H9 (cell line): ENCODE results near the gene SLC9A9. TPM values are rescaled to one million over a fixed set of nuclear protein-coding genes. Genes with fewer than 3 reads are reported as not detected.

Experiments used
- DNase-seq: peaks from one replicate; pipeline ENCODE4 v3.0.0-alpha.2; 2017
- H2AFZ ChIP-seq: one replicate; pipeline ENCODE4 v1.6.1; 2013; ENCODE audit warnings: mild to moderate bottlenecking, low read length, control low read depth, moderate library complexity
- H2AK5ac ChIP-seq: 2 replicates; pipeline ENCODE4 v1.6.1; 2013; ENCODE audit warnings: low read length, control low read depth, mixed read lengths; ENCODE audit not compliant: insufficient read length
- H2BK120ac ChIP-seq: one replicate; pipeline ENCODE4 v1.6.1; 2013; ENCODE audit warnings: low read depth, mild to moderate bottlenecking, low read length, control low read depth, inconsistent platforms; ENCODE audit not compliant: poor library complexity, severe bottlenecking
- H2BK12ac ChIP-seq: 2 replicates; pipeline ENCODE4 v1.6.1; 2013; ENCODE audit warnings: low read length, control low read depth, mixed read lengths, low read depth; ENCODE audit not compliant: insufficient read length
- H2BK15ac ChIP-seq: 2 replicates; pipeline ENCODE4 v1.6.1; 2013; ENCODE audit warnings: low read depth, low read length, control low read depth
- H2BK20ac ChIP-seq: one replicate; pipeline ENCODE4 v1.6.1; 2013; ENCODE audit warnings: low read depth, mild to moderate bottlenecking, low read length, control low read depth, inconsistent platforms; ENCODE audit not compliant: poor library complexity, severe bottlenecking
- H2BK5ac ChIP-seq: 2 replicates; pipeline ENCODE4 v1.6.1; 2013; ENCODE audit warnings: low read length, control low read depth, mixed read lengths; ENCODE audit not compliant: insufficient read length
- H3K14ac ChIP-seq: 2 replicates; pipeline ENCODE4 v1.6.1; 2013; ENCODE audit warnings: low read length, control low read depth; ENCODE audit not compliant: insufficient read depth
- H3K18ac ChIP-seq: 2 replicates; pipeline ENCODE4 v1.6.1; 2013; ENCODE audit warnings: low read depth, mild to moderate bottlenecking, mixed read lengths, low read length, control low read depth; ENCODE audit not compliant: insufficient read length
- H3K23ac ChIP-seq: 2 replicates; pipeline ENCODE4 v1.6.1; 2013; ENCODE audit warnings: low read length, control low read depth, mixed read lengths, low read depth; ENCODE audit not compliant: insufficient read length
- H3K23me2 ChIP-seq: 2 replicates; pipeline ENCODE4 v1.6.1; 2013; ENCODE audit warnings: low read depth, mild to moderate bottlenecking, mixed read lengths, low read length, control low read depth; ENCODE audit not compliant: insufficient read length, poor library complexity, severe bottlenecking
- H3K27ac ChIP-seq: 2 replicates; pipeline ENCODE4 v1.5.1; 2013; ENCODE audit warnings: low read length, control low read depth, mixed read lengths, low read depth; ENCODE audit not compliant: insufficient read length
- H3K27me3 ChIP-seq: 2 replicates; pipeline ENCODE4 v1.6.1; 2013; ENCODE audit warnings: low read length, control low read depth, inconsistent platforms; ENCODE audit not compliant: insufficient read depth
- H3K4ac ChIP-seq: 2 replicates; pipeline ENCODE4 v1.6.1; 2013; ENCODE audit warnings: low read depth, mild to moderate bottlenecking, control low read depth, inconsistent platforms, low read length, moderate library complexity
- H3K4me1 ChIP-seq: 2 replicates; pipeline ENCODE4 v1.6.1; 2013; ENCODE audit warnings: low read length, control low read depth, inconsistent platforms; ENCODE audit not compliant: insufficient read depth
- H3K4me2 ChIP-seq: 2 replicates; pipeline ENCODE4 v1.6.1; 2013; ENCODE audit warnings: low read length, control low read depth, mixed read lengths; ENCODE audit not compliant: insufficient read length, insufficient read depth
- H3K56ac ChIP-seq: 2 replicates; pipeline ENCODE4 v1.6.1; 2013; ENCODE audit warnings: low read depth, mild to moderate bottlenecking, mixed read lengths, low read length, control low read depth; ENCODE audit not compliant: insufficient read length
- H3K79me1 ChIP-seq: 2 replicates; pipeline ENCODE4 v1.6.1; 2013; ENCODE audit warnings: low read depth, mild to moderate bottlenecking, moderate library complexity, low read length, control low read depth, inconsistent platforms; ENCODE audit not compliant: insufficient read depth, poor library complexity, severe bottlenecking
- H3K79me2 ChIP-seq: 2 replicates; pipeline ENCODE4 v1.6.1; 2013; ENCODE audit warnings: low read length, control low read depth, inconsistent platforms; ENCODE audit not compliant: insufficient read depth
- H3K9ac ChIP-seq: 2 replicates; pipeline ENCODE4 v1.6.1; 2013; ENCODE audit warnings: low read length, control low read depth, mixed read lengths; ENCODE audit not compliant: insufficient read length; ENCODE audit errors: extremely low read depth
- H3K9me3 ChIP-seq: one replicate; pipeline ENCODE4 v1.6.1; 2013; ENCODE audit warnings: low read depth, low read length, inconsistent platforms; ENCODE audit not compliant: control insufficient read depth
- H3T11ph ChIP-seq: one replicate; pipeline ENCODE4 v1.6.1; 2013; ENCODE audit warnings: mild to moderate bottlenecking, low read length, control low read depth, inconsistent platforms
- H4K20me1 ChIP-seq: one replicate; pipeline ENCODE4 v1.6.1; 2013; ENCODE audit not compliant: control insufficient read depth, insufficient read length, insufficient read depth
- H4K5ac ChIP-seq: 2 replicates; pipeline ENCODE4 v1.6.1; 2013; ENCODE audit warnings: low read depth, mild to moderate bottlenecking, mixed read lengths, low read length, control low read depth; ENCODE audit not compliant: insufficient read length
- H4K8ac ChIP-seq: replicated peaks from 2 replicates; pipeline ENCODE4 v1.6.1; 2013; ENCODE audit warnings: low read length, control low read depth, mixed read lengths, low read depth; ENCODE audit not compliant: insufficient read length
- H4K91ac ChIP-seq: 2 replicates; pipeline ENCODE4 v1.6.1; 2013; ENCODE audit warnings: low read depth, mild to moderate bottlenecking, moderate library complexity, mixed read lengths, low read length, control low read depth; ENCODE audit not compliant: insufficient read length
- H3K27ac Mint-ChIP-seq, 3 experiments: 2 replicates in 2 of 3; 3 replicates in 1 of 3; pipeline ENCODE4 v1.8.0; 2020 to 2021; ENCODE audit warnings: mixed read lengths in 3 of 3, mild to moderate bottlenecking in 1 of 3, moderate library complexity in 1 of 3
- H3K27me3 Mint-ChIP-seq: 2 replicates; pipeline ENCODE4 v1.8.0; 2021; ENCODE audit warnings: low read depth, mild to moderate bottlenecking, moderate library complexity, mixed read lengths
- H3K36me3 Mint-ChIP-seq, 3 experiments: 2 replicates in 2 of 3; 3 replicates in 1 of 3; pipeline ENCODE4 v1.8.0; 2020 to 2021; ENCODE audit warnings: low read depth in 3 of 3, mixed read lengths in 3 of 3; ENCODE audit not compliant: insufficient read depth in 1 of 3
- H3K4me1 Mint-ChIP-seq, 2 experiments: 2 replicates each; pipeline ENCODE4 v1.8.0; 2020; ENCODE audit warnings: mixed read lengths in 2 of 2
- H3K4me3 Mint-ChIP-seq, 2 experiments: 2 replicates in 1 of 2; 3 replicates in 1 of 2; pipeline ENCODE4 v1.8.0; 2020 to 2021; ENCODE audit warnings: mild to moderate bottlenecking in 2 of 2, mixed read lengths in 2 of 2, moderate library complexity in 1 of 2
- H3K9me3 Mint-ChIP-seq, 2 experiments: 2 replicates in 1 of 2; 3 replicates in 1 of 2; pipeline ENCODE4 v1.8.0; 2020; ENCODE audit warnings: mild to moderate bottlenecking in 2 of 2, mixed read lengths in 2 of 2, moderate library complexity in 1 of 2
- CTCF ChIP-seq: fragments of 200-600 bp; sonication (generic); conservative IDR thresholded peaks from 3 replicates; pipeline ENCODE4 v1.8.0; 2021; ENCODE audit warnings: antibody characterized with exemption, mild to moderate bottlenecking
- WGBS: extraction: QIAGEN DNeasy Blood & Tissue Kit; methylation state at CpG from one replicate; pipeline ENCODE4 v1.1.7; 2013; ENCODE audit warnings: missing lambda C conversion rate, low lambda C conversion rate, mixed read lengths; ENCODE audit not compliant: insufficient read length; ENCODE audit errors: extremely low coverage; 5-methylcytosine and 5-hydroxymethylcytosine counted together
- total RNA-seq: library from RNA; stranded (reverse); gene quantifications from 2 replicates; pipeline ENCODE4 v1.2.1, GENCODE V29; 2021

Gene SLC9A9
- total RNA-seq, 1 experiment from 2014 or later, result 0.35 TPM

- Histone ChIP-seq H3K4me1 (no peaks in the 10 kb centered on the region), H4K5ac (no peak overlapping the region), H2AFZ (no peak overlapping the region), H2BK12ac (no peak overlapping the region), H3K18ac (no peak overlapping the region), H3K79me1 (no peaks in the 10 kb centered on the region), H4K91ac (no peak overlapping the region), H3K27me3 (no peaks in the 10 kb centered on the region), H3K4ac (no peak overlapping the region), H4K8ac (no peak overlapping the region), H3K23me2 (no peaks in the 10 kb centered on the region), H3K27ac (no peak overlapping the region), H2BK120ac (no peak overlapping the region), H3K9me3 (no peaks in the 10 kb centered on the region), H3K79me2 (no peaks in the 10 kb centered on the region), H3K23ac (no peak overlapping the region), H3K56ac (no peak overlapping the region), H2BK5ac (no peak overlapping the region), H3K9ac (no peak overlapping the region), H3K4me2 (no peak overlapping the region), H2BK20ac (no peak overlapping the region), H2AK5ac (no peak overlapping the region), H2BK15ac (no peak overlapping the region), H4K20me1 (no peaks in the 10 kb centered on the region), H3K14ac (no peak overlapping the region), H3T11ph (no peak overlapping the region)
- no peak for DNase-seq
- no peak overlapping the region for H3K27ac Mint-ChIP-seq
- H3K9me3 Mint-ChIP-seq, result no peaks in the 10 kb centered on the region
- no peaks in the 10 kb centered on the region for H3K27me3 Mint-ChIP-seq
- no peak for TF ChIP-seq CTCF
- no peaks in the 10 kb centered on the region for H3K4me1 Mint-ChIP-seq
- WGBS, result no CpG with 5 or more reads among the region's 1 CpG
- H3K36me3 Mint-ChIP-seq, result no peaks in the 10 kb centered on the region
- no peak overlapping the region for H3K4me3 Mint-ChIP-seq
Observed at GRCh38 chr3:143278721-143279120, 569.5 kb downstream of the SLC9A9 start.
